Caco-2 (cell line): ENCODE measurements around the gene ATP8A2. TPM values are rescaled to one million over a fixed set of nuclear protein-coding genes. Genes with fewer than 3 reads are reported as not detected.

Experiments
- BruUV-seq: library from RNA; stranded (reverse); fragments of 400-500 nt; replicated peaks from 2 replicates; lab custom pipeline; 2021; lab: Mats Ljungman, UMichigan
- CTCF ChIA-PET: fragments of 300-600 bp; sonication (Branson Sonifier 250); formaldehyde crosslinking; loops from one replicate; lab custom pipeline; 2022; ENCODE audit warnings: antibody characterized with exemption; lab: Charles Lee
- POLR2A ChIA-PET: fragments of 300-600 bp; sonication (Branson Sonifier 250); formaldehyde crosslinking; loops from one replicate; lab custom pipeline; 2022; ENCODE audit warnings: antibody characterized with exemption; lab: Charles Lee
- DNase-seq, 2 experiments: peaks; one replicate each; pipeline versions ENCODE4 v3.0.0 to v3.0.0-alpha.2; 2020 to 2022
- H3K27me3 ChIP-seq: replicated peaks from 2 replicates; pipeline ENCODE4 v1.6.0; 2011; ENCODE audit warnings: low read length; ENCODE audit not compliant: control insufficient read depth, insufficient read depth
- H3K36me3 ChIP-seq: 2 replicates; pipeline ENCODE4 v1.5.1; 2011; ENCODE audit warnings: low read length; ENCODE audit not compliant: control insufficient read depth, insufficient read depth
- H3K4me1 ChIP-seq: fragments of 250-450 bp; sonication (Bioruptor Pico); 2 replicates; pipeline ENCODE4 v1.5.1; 2020; ENCODE audit warnings: mild to moderate bottlenecking
- H3K4me3 ChIP-seq: 2 replicates; pipeline ENCODE4 v1.5.1; 2011; ENCODE audit warnings: low read depth, mild to moderate bottlenecking, control low read depth, low read length
- H3K9me3 ChIP-seq: fragments of 250-450 bp; sonication (Bioruptor Pico); 2 replicates; pipeline ENCODE4 v1.5.1; 2020; ENCODE audit warnings: mild to moderate bottlenecking, moderate library complexity
- H3K27ac Mint-ChIP-seq: one replicate; pipeline ENCODE4 v1.8.0; 2022; ENCODE audit warnings: mixed read lengths; ENCODE audit not compliant: unreplicated experiment
- H3K27me3 Mint-ChIP-seq: one replicate; pipeline ENCODE4 v1.8.0; 2022; ENCODE audit warnings: mixed read lengths; ENCODE audit not compliant: insufficient read depth, unreplicated experiment
- H3K36me3 Mint-ChIP-seq: one replicate; pipeline ENCODE4 v1.8.0; 2022; ENCODE audit warnings: mild to moderate bottlenecking, mixed read lengths; ENCODE audit not compliant: insufficient read depth, unreplicated experiment
- H3K4me1 Mint-ChIP-seq: one replicate; pipeline ENCODE4 v1.8.0; 2022; ENCODE audit warnings: low read depth, mixed read lengths; ENCODE audit not compliant: unreplicated experiment
- H3K4me3 Mint-ChIP-seq: one replicate; pipeline ENCODE4 v1.8.0; 2022; ENCODE audit warnings: mild to moderate bottlenecking, moderate library complexity, mixed read lengths; ENCODE audit not compliant: unreplicated experiment
- H3K9me3 Mint-ChIP-seq: one replicate; pipeline ENCODE4 v1.8.0; 2022; ENCODE audit warnings: mixed read lengths; ENCODE audit not compliant: unreplicated experiment
- CTCF ChIP-seq, 2 experiments: fragments of 200-600 bp in 1 of 2; IDR thresholded peaks; 1 replicate in 1 of 2; 2 replicates in 1 of 2; pipeline versions ENCODE4 v1.5.1 to v1.8.0; 2011 to 2022; ENCODE audit warnings: antibody characterized with exemption in 1 of 2, control low read depth in 1 of 2, inconsistent platforms in 1 of 2, low read depth in 1 of 2, low read length in 1 of 2, mild to moderate bottlenecking in 1 of 2, moderate library complexity in 1 of 2; ENCODE audit not compliant: insufficient read depth in 1 of 2, severe bottlenecking in 1 of 2, unreplicated experiment in 1 of 2
- intact Hi-C: fragments of 100-400 bp; cut with micrococcal nuclease; formaldehyde crosslinking; loops from one replicate; pipeline ENCODE4 v1.10.0; 2022; ENCODE audit not compliant: unreplicated experiment
- total RNA-seq: library from RNA; stranded (reverse); gene quantifications from 2 replicates; pipeline ENCODE4 v1.2.3, GENCODE V29; 2022

ATP8A2 gene
- total RNA-seq, 1 experiment from 2014 or later = 0.05 TPM

GRCh38 chr13:25764378-25764777 is 392.6 kb downstream of the ATP8A2 start:
- no peaks in the 10 kb centered on the region for H3K9me3 ChIP-seq
- POLR2A ChIA-PET = no interaction called here
- Mint-ChIP-seq H3K9me3 (no peaks in the 10 kb centered on the region), H3K4me3 (no peak overlapping the region), H3K4me1 (no peaks in the 10 kb centered on the region), H3K27me3 (peaks cover 16% of the 10 kb centered on the region), H3K27ac (no peak overlapping the region), H3K36me3 (no peaks in the 10 kb centered on the region)
- H3K36me3 ChIP-seq = no peaks in the 10 kb centered on the region
- CTCF ChIA-PET = no interaction called here
- no TSS peak for BruUV-seq
- no peak for DNase-seq
- TF ChIP-seq CTCF (IDR thresholded peaks at IDR 0.05; ENCODE audit: insufficient read depth in 1 of 2, low read depth in 1 of 2, low read length in 1 of 2, severe bottlenecking in 1 of 2, unreplicated experiment in 1 of 2) = no peak
- no peak overlapping the region for H3K4me3 ChIP-seq
- H3K27me3 ChIP-seq = no peaks in the 10 kb centered on the region; the same call in 1 of the 2 replicates
- no peaks in the 10 kb centered on the region for H3K4me1 ChIP-seq
- intact Hi-C loops = no loop called here

DNA sequence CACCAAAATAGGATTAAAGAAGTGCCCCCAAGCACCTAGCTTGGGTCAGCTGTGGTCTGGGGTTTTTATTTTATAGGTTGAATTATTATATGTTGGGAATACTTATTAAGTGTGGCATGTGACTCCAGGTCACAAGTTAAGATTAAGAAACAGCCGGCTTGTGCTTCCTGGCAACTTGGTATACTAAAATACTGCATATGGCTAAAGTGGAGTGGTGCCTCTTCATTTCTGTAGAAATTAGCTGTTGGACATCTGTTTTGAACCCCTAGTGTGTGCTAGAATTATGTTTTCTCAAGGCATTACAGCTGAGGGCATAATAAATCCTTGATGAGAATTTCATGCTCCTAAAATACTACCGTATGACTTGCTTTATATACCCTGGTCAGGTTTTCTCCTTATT is 393.5 kb downstream of the ATP8A2 start:
- Mint-ChIP-seq H3K4me3 (no peak overlapping the region), H3K27me3 (peaks cover 16% of the 10 kb centered on the region), H3K4me1 (no peaks in the 10 kb centered on the region), H3K27ac (no peak overlapping the region), H3K36me3 (no peaks in the 10 kb centered on the region), H3K9me3 (no peaks in the 10 kb centered on the region)
- no peak for TF ChIP-seq CTCF (IDR thresholded peaks at IDR 0.05; ENCODE audit: insufficient read depth in 1 of 2, low read depth in 1 of 2, low read length in 1 of 2, severe bottlenecking in 1 of 2, unreplicated experiment in 1 of 2)
- Histone ChIP-seq H3K4me3 (no peak overlapping the region), H3K36me3 (no peaks in the 10 kb centered on the region), H3K9me3 (no peaks in the 10 kb centered on the region), H3K27me3 (no peaks in the 10 kb centered on the region; the same call in 1 of the 2 replicates), H3K4me1 (no peaks in the 10 kb centered on the region)
- ChIA-PET POLR2A (no interaction called here), CTCF (no interaction called here)
- BruUV-seq = no TSS peak
- DNase-seq = no peak
- intact Hi-C loops = no loop called here

DNA sequence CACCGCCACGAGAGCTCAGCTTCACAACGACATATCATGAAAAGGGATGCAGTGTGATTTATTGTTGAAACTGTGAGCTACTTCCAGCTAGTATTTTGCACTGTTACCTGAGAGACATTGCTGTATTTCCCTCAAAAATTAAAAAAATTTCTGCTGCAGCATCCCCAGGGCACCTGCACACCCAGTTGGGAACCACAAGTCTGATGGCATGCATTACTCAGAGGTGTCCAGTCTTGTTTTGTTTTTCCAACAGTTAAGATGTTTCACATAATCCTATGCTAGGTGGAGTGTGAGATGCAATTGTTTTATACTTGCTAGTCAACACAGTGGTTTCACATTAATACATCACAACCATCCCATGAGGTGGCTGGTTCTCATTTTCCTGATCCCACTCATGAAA is 394.8 kb downstream of the ATP8A2 start:
- H3K4me1 ChIP-seq = no peaks in the 10 kb centered on the region
- no peaks in the 10 kb centered on the region; the same call in 1 of the 2 replicates for H3K27me3 ChIP-seq
- ChIA-PET POLR2A (no interaction called here), CTCF (no interaction called here)
- H3K4me3 ChIP-seq = no peak overlapping the region
- H3K27ac Mint-ChIP-seq = no peak overlapping the region
- H3K27me3 Mint-ChIP-seq = peaks cover 16% of the 10 kb centered on the region
- H3K36me3 Mint-ChIP-seq = no peaks in the 10 kb centered on the region
- no peaks in the 10 kb centered on the region for H3K4me1 Mint-ChIP-seq
- H3K36me3 ChIP-seq = no peaks in the 10 kb centered on the region
- no peak overlapping the region for H3K4me3 Mint-ChIP-seq
- no TSS peak for BruUV-seq
- no peak for DNase-seq
- intact Hi-C loops = no loop called here
- no peaks in the 10 kb centered on the region for H3K9me3 ChIP-seq
- TF ChIP-seq CTCF (IDR thresholded peaks at IDR 0.05; ENCODE audit: insufficient read depth in 1 of 2, low read depth in 1 of 2, low read length in 1 of 2, severe bottlenecking in 1 of 2, unreplicated experiment in 1 of 2) = no peak
- no peaks in the 10 kb centered on the region for H3K9me3 Mint-ChIP-seq
